Measurements from ENCODE around the gene TCERG1L.

TCERG1L gene

GRCh38 chr10:131314799-131315198 is 3.3 kb upstream of the TCERG1L start:
- Histone ChIP-seq H3K4me3 (ENCODE audit: low read depth in 1 of 2, low read length in 2 of 2) (no peak overlapping the region), H3K27ac (ENCODE audit: low read length) (no peak overlapping the region), H3K9me3 (ENCODE audit: control insufficient read depth in 1 of 2, low read length in 2 of 2) (no peaks in the 10 kb centered on the region), H3K27me3 (ENCODE audit: low read depth, low read length) (peaks cover 9% of the 10 kb centered on the region), H3K4me1 (ENCODE audit: control insufficient read depth in 1 of 2, insufficient read depth in 2 of 2, low read length in 2 of 2) (peaks cover 0 to 14% of the 10 kb centered on the region in 2 donors), H3K36me3 (ENCODE audit: control insufficient read depth in 1 of 2, insufficient read depth in 2 of 2, low read length in 2 of 2) (no peaks in the 10 kb centered on the region)

- peaks cover 0 to 14% of the 10 kb centered on the region in 2 donors for H3K4me1 ChIP-seq (ENCODE audit: control insufficient read depth in 1 of 2, insufficient read depth in 2 of 2, low read length in 2 of 2)
- H3K27me3 ChIP-seq (ENCODE audit: low read depth, low read length): peaks cover 9% of the 10 kb centered on the region
- H3K27ac ChIP-seq (ENCODE audit: low read length): no peak overlapping the region
- no peaks in the 10 kb centered on the region for H3K9me3 ChIP-seq (ENCODE audit: control insufficient read depth in 1 of 2, low read length in 2 of 2)
- H3K4me3 ChIP-seq (ENCODE audit: low read depth in 1 of 2, low read length in 2 of 2): no peak overlapping the region
- H3K36me3 ChIP-seq (ENCODE audit: control insufficient read depth in 1 of 2, insufficient read depth in 2 of 2, low read length in 2 of 2): no peaks in the 10 kb centered on the region
Observed at GRCh38 chr10:131314148-131314547, 2.6 kb upstream of the TCERG1L start.

- Histone ChIP-seq H3K4me1 (ENCODE audit: control insufficient read depth in 1 of 2, insufficient read depth in 2 of 2, low read length in 2 of 2) (peaks cover 0 to 14% of the 10 kb centered on the region in 2 donors), H3K36me3 (ENCODE audit: control insufficient read depth in 1 of 2, insufficient read depth in 2 of 2, low read length in 2 of 2) (no peaks in the 10 kb centered on the region), H3K4me3 (ENCODE audit: low read depth in 1 of 2, low read length in 2 of 2) (no peak overlapping the region), H3K27ac (ENCODE audit: low read length) (no peak overlapping the region), H3K27me3 (ENCODE audit: low read depth, low read length) (peaks cover 9% of the 10 kb centered on the region), H3K9me3 (ENCODE audit: control insufficient read depth in 1 of 2, low read length in 2 of 2) (no peaks in the 10 kb centered on the region)
Observed at GRCh38 chr10:131313377-131313776, 1.9 kb upstream of the TCERG1L start.

GRCh38 chr10:131312478-131312836 is 936 bp upstream of the TCERG1L start:
- H3K36me3 ChIP-seq (ENCODE audit: control insufficient read depth in 1 of 2, insufficient read depth in 2 of 2, low read length in 2 of 2): no peaks in the 10 kb centered on the region
- peaks cover 9% of the 10 kb centered on the region for H3K27me3 ChIP-seq (ENCODE audit: low read depth, low read length)
- H3K4me3 ChIP-seq (ENCODE audit: low read depth in 1 of 2, low read length in 2 of 2): peak overlapping the region in 1 of 2 donors; percentile 49
- H3K4me1 ChIP-seq (ENCODE audit: control insufficient read depth in 1 of 2, insufficient read depth in 2 of 2, low read length in 2 of 2): peaks cover 0 to 14% of the 10 kb centered on the region in 2 donors
- no peak overlapping the region for H3K27ac ChIP-seq (ENCODE audit: low read length)
- no peaks in the 10 kb centered on the region for H3K9me3 ChIP-seq (ENCODE audit: control insufficient read depth in 1 of 2, low read length in 2 of 2)

- Histone ChIP-seq H3K9me3 (ENCODE audit: control insufficient read depth in 1 of 2, low read length in 2 of 2) (no peaks in the 10 kb centered on the region), H3K4me1 (ENCODE audit: control insufficient read depth in 1 of 2, insufficient read depth in 2 of 2, low read length in 2 of 2) (peaks cover 0 to 14% of the 10 kb centered on the region in 2 donors), H3K4me3 (ENCODE audit: low read depth in 1 of 2, low read length in 2 of 2) (no peak overlapping the region), H3K36me3 (ENCODE audit: control insufficient read depth in 1 of 2, insufficient read depth in 2 of 2, low read length in 2 of 2) (no peaks in the 10 kb centered on the region), H3K27ac (ENCODE audit: low read length) (no peak overlapping the region), H3K27me3 (ENCODE audit: low read depth, low read length) (peaks cover 9% of the 10 kb centered on the region)
Observed at GRCh38 chr10:131311402-131311660, 190 bp downstream of the TCERG1L start.

- H3K4me1 ChIP-seq (ENCODE audit: control insufficient read depth in 1 of 2, insufficient read depth in 2 of 2, low read length in 2 of 2): peaks cover 0 to 14% of the 10 kb centered on the region in 2 donors
- H3K36me3 ChIP-seq (ENCODE audit: control insufficient read depth in 1 of 2, insufficient read depth in 2 of 2, low read length in 2 of 2): no peaks in the 10 kb centered on the region
- H3K27me3 ChIP-seq (ENCODE audit: low read depth, low read length): peaks cover 9% of the 10 kb centered on the region
- no peaks in the 10 kb centered on the region for H3K9me3 ChIP-seq (ENCODE audit: control insufficient read depth in 1 of 2, low read length in 2 of 2)
- no peak overlapping the region for H3K27ac ChIP-seq (ENCODE audit: low read length)
- peak overlapping the region in 1 of 2 donors; percentile 44 for H3K4me3 ChIP-seq (ENCODE audit: low read depth in 1 of 2, low read length in 2 of 2)
Observed at GRCh38 chr10:131310551-131311401, 745 bp downstream of the TCERG1L start.

- no peaks in the 10 kb centered on the region for H3K36me3 ChIP-seq (ENCODE audit: control insufficient read depth in 1 of 2, insufficient read depth in 2 of 2, low read length in 2 of 2)
- H3K27me3 ChIP-seq (ENCODE audit: low read depth, low read length): peaks cover 9% of the 10 kb centered on the region
- peaks cover 0 to 14% of the 10 kb centered on the region in 2 donors for H3K4me1 ChIP-seq (ENCODE audit: control insufficient read depth in 1 of 2, insufficient read depth in 2 of 2, low read length in 2 of 2)
- H3K27ac ChIP-seq (ENCODE audit: low read length): no peak overlapping the region
- H3K4me3 ChIP-seq (ENCODE audit: low read depth in 1 of 2, low read length in 2 of 2): no peak overlapping the region
- H3K9me3 ChIP-seq (ENCODE audit: control insufficient read depth in 1 of 2, low read length in 2 of 2): no peaks in the 10 kb centered on the region
Observed at GRCh38 chr10:131310142-131310541, 1.4 kb downstream of the TCERG1L start.

- H3K4me3 ChIP-seq (ENCODE audit: low read depth in 1 of 2, low read length in 2 of 2): peak overlapping the region in 1 of 2 donors; percentile 13
- H3K36me3 ChIP-seq (ENCODE audit: control insufficient read depth in 1 of 2, insufficient read depth in 2 of 2, low read length in 2 of 2): no peaks in the 10 kb centered on the region
- H3K27me3 ChIP-seq (ENCODE audit: low read depth, low read length): no peaks in the 10 kb centered on the region
- H3K27ac ChIP-seq (ENCODE audit: low read length): no peak overlapping the region
- no peaks in the 10 kb centered on the region for H3K4me1 ChIP-seq (ENCODE audit: control insufficient read depth in 1 of 2, insufficient read depth in 2 of 2, low read length in 2 of 2)
- H3K9me3 ChIP-seq (ENCODE audit: control insufficient read depth in 1 of 2, low read length in 2 of 2): peaks cover 5 to 15% of the 10 kb centered on the region in 2 donors
Observed at GRCh38 chr10:131300508-131300907, 11.0 kb downstream of the TCERG1L start.

GRCh38 chr10:131290781-131291180 is 20.7 kb downstream of the TCERG1L start:
- Histone ChIP-seq H3K4me3 (ENCODE audit: low read depth in 1 of 2, low read length in 2 of 2) (no peak overlapping the region), H3K36me3 (ENCODE audit: control insufficient read depth in 1 of 2, insufficient read depth in 2 of 2, low read length in 2 of 2) (no peaks in the 10 kb centered on the region), H3K4me1 (ENCODE audit: control insufficient read depth in 1 of 2, insufficient read depth in 2 of 2, low read length in 2 of 2) (no peaks in the 10 kb centered on the region), H3K27ac (ENCODE audit: low read length) (no peak overlapping the region), H3K27me3 (ENCODE audit: low read depth, low read length) (no peaks in the 10 kb centered on the region), H3K9me3 (ENCODE audit: control insufficient read depth in 1 of 2, low read length in 2 of 2) (peaks cover 0 to 4% of the 10 kb centered on the region in 2 donors)

GRCh38 chr10:131288648-131289047 is 22.9 kb downstream of the TCERG1L start:
- no peaks in the 10 kb centered on the region for H3K4me1 ChIP-seq (ENCODE audit: control insufficient read depth in 1 of 2, insufficient read depth in 2 of 2, low read length in 2 of 2)
- peaks cover 0 to 2% of the 10 kb centered on the region in 2 donors for H3K9me3 ChIP-seq (ENCODE audit: control insufficient read depth in 1 of 2, low read length in 2 of 2)
- H3K4me3 ChIP-seq (ENCODE audit: low read depth in 1 of 2, low read length in 2 of 2): no peak overlapping the region
- H3K27ac ChIP-seq (ENCODE audit: low read length): no peak overlapping the region
- no peaks in the 10 kb centered on the region for H3K36me3 ChIP-seq (ENCODE audit: control insufficient read depth in 1 of 2, insufficient read depth in 2 of 2, low read length in 2 of 2)
- H3K27me3 ChIP-seq (ENCODE audit: low read depth, low read length): no peaks in the 10 kb centered on the region

GRCh38 chr10:131282961-131283360 is 28.6 kb downstream of the TCERG1L start:
- Histone ChIP-seq H3K36me3 (ENCODE audit: control insufficient read depth in 1 of 2, insufficient read depth in 2 of 2, low read length in 2 of 2) (no peaks in the 10 kb centered on the region), H3K4me1 (ENCODE audit: control insufficient read depth in 1 of 2, insufficient read depth in 2 of 2, low read length in 2 of 2) (no peaks in the 10 kb centered on the region), H3K9me3 (ENCODE audit: control insufficient read depth in 1 of 2, low read length in 2 of 2) (peaks cover 0 to 2% of the 10 kb centered on the region in 2 donors), H3K27me3 (ENCODE audit: low read depth, low read length) (no peaks in the 10 kb centered on the region), H3K4me3 (ENCODE audit: low read depth in 1 of 2, low read length in 2 of 2) (no peak overlapping the region), H3K27ac (ENCODE audit: low read length) (no peak overlapping the region)

- H3K27ac ChIP-seq (ENCODE audit: low read length): no peak overlapping the region
- no peaks in the 10 kb centered on the region for H3K4me1 ChIP-seq (ENCODE audit: control insufficient read depth in 1 of 2, insufficient read depth in 2 of 2, low read length in 2 of 2)
- peaks cover 0 to 2% of the 10 kb centered on the region in 2 donors for H3K9me3 ChIP-seq (ENCODE audit: control insufficient read depth in 1 of 2, low read length in 2 of 2)
- H3K27me3 ChIP-seq (ENCODE audit: low read depth, low read length): no peaks in the 10 kb centered on the region
- H3K36me3 ChIP-seq (ENCODE audit: control insufficient read depth in 1 of 2, insufficient read depth in 2 of 2, low read length in 2 of 2): no peaks in the 10 kb centered on the region
- H3K4me3 ChIP-seq (ENCODE audit: low read depth in 1 of 2, low read length in 2 of 2): no peak overlapping the region
Observed at GRCh38 chr10:131280101-131280500, 31.4 kb downstream of the TCERG1L start.
